ENCODE results near the gene CCND2. TPM values are rescaled to one million over a fixed set of nuclear protein-coding genes. Genes with fewer than 3 reads are reported as not detected.

CCND2 gene
- total and polyA plus RNA-seq, 4 donors = 0.50 to 16.5 (median 3.0) TPM

- WGBS = 79% methylated on average over 4 of the region's 4 CpGs
- peaks cover 0 to 16% (median 1%) of the 10 kb centered on the region in 4 donors for H3K27me3 ChIP-seq (ENCODE audit: control insufficient read depth in 4 of 4, insufficient read depth in 4 of 4, low read length in 3 of 4)
- no peaks in the 10 kb centered on the region for H3K36me3 ChIP-seq (ENCODE audit: control insufficient read depth in 4 of 4, insufficient read depth in 3 of 4, low read depth in 1 of 4, low read length in 3 of 4)
- H3K9ac ChIP-seq (ENCODE audit: low read depth in 1 of 2, low read length in 2 of 2) = no peak overlapping the region
- H3K27ac ChIP-seq (ENCODE audit: low read depth in 1 of 2, low read length in 2 of 2) = no peak overlapping the region
- H3K4me1 ChIP-seq (ENCODE audit: control insufficient read depth in 4 of 4, insufficient read depth in 4 of 4, low read length in 3 of 4) = no peaks in the 10 kb centered on the region
- H3K9me3 ChIP-seq (ENCODE audit: control insufficient read depth in 4 of 4, low read length in 3 of 4) = no peaks in the 10 kb centered on the region
- H3K4me3 ChIP-seq (ENCODE audit: low read depth in 1 of 3, low read length in 3 of 3) = no peak overlapping the region
- no peak for DNase-seq (ENCODE audit: low spot score)
- TF ChIP-seq HNF4G (IDR thresholded peaks at IDR 0.05) = no peak
- no peak for TF ChIP-seq FOXA2 (IDR thresholded peaks at IDR 0.05)
- TF ChIP-seq NR2F2 (IDR thresholded peaks at IDR 0.05) = no peak
- TF ChIP-seq RXRA (IDR thresholded peaks at IDR 0.05) = no peak
- TF ChIP-seq, protein P1, sequence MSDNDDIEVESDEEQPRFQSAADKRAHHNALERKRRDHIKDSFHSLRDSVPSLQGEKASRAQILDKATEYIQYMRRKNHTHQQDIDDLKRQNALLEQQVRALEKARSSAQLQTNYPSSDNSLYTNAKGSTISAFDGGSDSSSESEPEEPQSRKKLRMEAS (IDR thresholded peaks at IDR 0.05) = no peak
- TF ChIP-seq EGR1 (IDR thresholded peaks at IDR 0.05; ENCODE audit: low read depth in 2 of 2) = no peak
- TF ChIP-seq GABPA (IDR thresholded peaks at IDR 0.05 in 1 of 2, conservative IDR thresholded peaks at IDR 0.05 in 1 of 2) = no peak
- no peak for TF ChIP-seq TAF1 (conservative IDR thresholded peaks at IDR 0.05)
- TF ChIP-seq REST (IDR thresholded peaks at IDR 0.05) = no peak
- no peak for TF ChIP-seq ATF3 (IDR thresholded peaks at IDR 0.05)
- TF ChIP-seq JUND (IDR thresholded peaks at IDR 0.05) = no peak
These were observed 28.1 kb upstream of the CCND2 start for GRCh38 chr12:4245446-4245845.

DNA sequence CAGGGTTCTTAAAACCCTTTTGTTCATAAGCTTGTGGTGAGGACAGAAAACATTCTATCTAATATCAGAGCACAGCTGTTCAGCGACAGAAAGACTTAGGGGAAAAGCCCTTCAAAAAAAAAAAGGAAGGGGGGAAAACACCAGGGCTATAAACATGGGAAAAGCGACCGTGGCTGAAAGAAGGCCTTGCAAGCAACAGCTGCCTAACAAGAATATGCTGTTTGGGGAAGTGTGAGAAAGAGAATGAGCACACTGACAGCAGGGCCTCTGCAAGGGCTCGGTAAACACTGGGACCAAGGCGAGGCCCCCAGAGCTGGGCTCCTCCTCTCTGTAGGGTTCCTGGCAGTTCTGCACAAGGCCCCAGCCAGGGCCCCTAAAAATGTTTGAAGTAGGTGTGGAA lies 27.4 kb upstream of the CCND2 start:
- Histone ChIP-seq H3K27ac (ENCODE audit: low read depth in 1 of 2, low read length in 2 of 2) (no peak overlapping the region), H3K4me1 (ENCODE audit: control insufficient read depth in 4 of 4, insufficient read depth in 4 of 4, low read length in 3 of 4) (no peaks in the 10 kb centered on the region), H3K36me3 (ENCODE audit: control insufficient read depth in 4 of 4, insufficient read depth in 3 of 4, low read depth in 1 of 4, low read length in 3 of 4) (no peaks in the 10 kb centered on the region), H3K27me3 (ENCODE audit: control insufficient read depth in 4 of 4, insufficient read depth in 4 of 4, low read length in 3 of 4) (peaks cover 0 to 10% (median 2%) of the 10 kb centered on the region in 4 donors), H3K9me3 (ENCODE audit: control insufficient read depth in 4 of 4, low read length in 3 of 4) (no peaks in the 10 kb centered on the region), H3K4me3 (ENCODE audit: low read depth in 1 of 3, low read length in 3 of 3) (no peak overlapping the region), H3K9ac (ENCODE audit: low read depth in 1 of 2, low read length in 2 of 2) (no peak overlapping the region)
- no peak for TF ChIP-seq FOXA2 (IDR thresholded peaks at IDR 0.05)
- no peak for TF ChIP-seq ZBTB33 (IDR thresholded peaks at IDR 0.05)
- TF ChIP-seq RAD21 (IDR thresholded peaks at IDR 0.05) = no peak
- no peak for TF ChIP-seq EGR1 (IDR thresholded peaks at IDR 0.05; ENCODE audit: low read depth in 2 of 2)
- no peak for TF ChIP-seq RXRA (IDR thresholded peaks at IDR 0.05)
- no peak for TF ChIP-seq TAF1 (conservative IDR thresholded peaks at IDR 0.05)
- TF ChIP-seq CTCF (IDR thresholded peaks at IDR 0.05; ENCODE audit: low read depth, low read length, missing input control) = no peak
- TF ChIP-seq REST (IDR thresholded peaks at IDR 0.05) = no peak
- TF ChIP-seq SP1 (IDR thresholded peaks at IDR 0.05) = no peak
- no peak for TF ChIP-seq GABPA (IDR thresholded peaks at IDR 0.05 in 1 of 2, conservative IDR thresholded peaks at IDR 0.05 in 1 of 2)
- TF ChIP-seq JUND (IDR thresholded peaks at IDR 0.05) = no peak
- no peak for TF ChIP-seq NR2F2 (IDR thresholded peaks at IDR 0.05)
- TF ChIP-seq HNF4A (conservative IDR thresholded peaks at IDR 0.05) = no peak
- TF ChIP-seq HNF4G (IDR thresholded peaks at IDR 0.05) = no peak
- TF ChIP-seq YY1 (IDR thresholded peaks at IDR 0.05) = no peak
- TF ChIP-seq, protein P1 (IDR thresholded peaks at IDR 0.05) = no peak
- TF ChIP-seq FOXA1 (IDR thresholded peaks at IDR 0.05) = no peak
- no peak for TF ChIP-seq ATF3 (IDR thresholded peaks at IDR 0.05)
- no peak for DNase-seq (ENCODE audit: low spot score)
- 63% methylated on average over 5 of the region's 5 CpGs for WGBS
